T-helper 2 cell (primary cell): ENCODE measurements around the gene SAMD3.
"Not testable (repeated sequence)": the region's sequence is repeated elsewhere in the genome, so short reads cannot be mapped to it uniquely, and the experiment has no call there.

Source experiments
- DNase-seq, 5 experiments: peaks; one replicate each; pipeline versions ENCODE4 v3.0.0 to v3.0.0-alpha.2; 2012 to 2022

SAMD3 gene

DNA sequence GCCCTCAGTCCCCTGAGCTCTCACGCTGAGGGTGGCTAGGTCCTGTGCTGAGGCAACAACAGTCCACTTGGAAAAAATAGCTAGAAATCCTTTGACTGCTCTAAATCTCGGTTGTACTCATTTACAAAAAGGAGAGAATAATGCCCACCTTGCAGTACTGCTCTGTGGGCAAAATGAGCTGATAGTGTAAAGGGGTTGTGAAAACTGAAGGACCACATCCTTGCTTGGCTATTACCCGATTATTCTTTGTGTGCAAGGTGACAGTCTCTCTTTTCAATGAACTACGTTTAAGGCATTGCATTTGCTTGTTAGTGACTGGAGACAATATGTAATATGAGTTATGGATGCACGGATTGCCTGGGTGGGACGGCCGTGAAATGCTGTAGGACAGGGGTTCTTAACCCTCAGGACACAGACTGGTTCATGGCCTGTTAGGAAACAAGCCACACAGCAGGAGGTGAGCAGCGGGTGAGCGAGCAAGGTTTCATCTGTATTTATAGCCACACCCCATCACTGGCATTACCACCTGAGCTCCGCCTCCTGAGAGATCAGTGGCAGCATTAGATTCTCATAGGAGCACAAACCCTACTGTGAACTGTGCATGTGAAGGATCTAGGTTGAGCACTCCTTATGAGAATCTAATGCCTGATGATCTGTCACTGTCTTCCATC lies 14.6 kb downstream of the SAMD3 start:
- DNase-seq, result no peak

DNA sequence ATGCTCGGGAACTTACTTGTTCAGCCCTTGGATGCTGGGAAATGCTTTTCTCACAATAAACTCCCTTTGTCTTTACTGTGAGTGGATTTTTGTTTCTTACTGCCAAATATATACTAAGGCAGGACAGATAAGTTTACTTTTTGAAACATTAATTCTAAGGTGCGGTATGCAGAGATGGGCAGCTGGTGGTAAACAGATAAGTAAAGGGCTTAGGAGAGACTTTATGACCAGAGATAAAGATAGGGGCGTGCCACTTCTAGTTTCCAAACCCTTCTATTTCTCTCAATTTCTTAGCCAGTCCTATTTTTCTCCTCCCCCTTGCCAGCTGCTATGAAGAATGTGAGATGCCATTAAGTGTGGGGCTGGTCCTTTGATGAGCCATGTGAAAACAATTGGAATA lies 16.3 kb downstream of the SAMD3 start:
- DNase-seq, result no peak

DNA sequence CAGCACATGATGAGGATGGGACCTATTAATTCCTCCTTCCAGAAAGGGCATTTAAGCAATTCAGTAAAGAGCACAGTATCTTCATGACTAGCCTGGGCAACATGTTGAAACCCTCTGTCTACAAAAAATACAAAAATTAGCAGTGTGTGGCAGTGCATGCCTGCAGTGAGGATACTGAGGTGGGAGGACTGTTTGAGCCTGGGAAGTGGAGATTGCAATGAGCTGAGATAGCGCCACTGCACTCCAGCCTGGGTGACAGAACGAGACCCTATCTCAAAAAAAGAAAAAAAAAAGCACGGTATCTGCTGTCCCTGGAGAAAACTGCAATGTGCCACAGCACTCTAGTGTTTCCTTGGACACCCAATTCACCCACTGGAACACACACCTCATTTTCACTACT lies 18.4 kb downstream of the SAMD3 start:
- no peak for DNase-seq

DNA sequence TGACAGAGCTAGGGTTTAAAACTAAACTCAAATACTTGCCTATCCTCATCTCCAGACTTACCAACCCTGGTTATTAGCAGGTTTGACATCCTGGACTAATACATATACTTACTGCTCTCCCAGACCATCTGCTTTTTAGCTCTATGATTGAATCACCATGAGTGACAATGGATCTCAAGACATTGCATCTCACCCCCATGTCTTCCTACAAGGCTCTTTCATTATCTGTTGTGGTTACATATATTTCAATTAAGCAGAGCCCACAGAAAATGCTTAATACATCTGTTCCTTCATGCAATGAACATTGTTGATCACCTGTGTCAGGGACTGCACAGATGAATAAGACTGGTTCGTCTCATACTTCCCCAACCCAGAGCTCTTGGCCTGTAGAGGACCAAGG lies 19.4 kb downstream of the SAMD3 start:
- no peak for DNase-seq

DNA sequence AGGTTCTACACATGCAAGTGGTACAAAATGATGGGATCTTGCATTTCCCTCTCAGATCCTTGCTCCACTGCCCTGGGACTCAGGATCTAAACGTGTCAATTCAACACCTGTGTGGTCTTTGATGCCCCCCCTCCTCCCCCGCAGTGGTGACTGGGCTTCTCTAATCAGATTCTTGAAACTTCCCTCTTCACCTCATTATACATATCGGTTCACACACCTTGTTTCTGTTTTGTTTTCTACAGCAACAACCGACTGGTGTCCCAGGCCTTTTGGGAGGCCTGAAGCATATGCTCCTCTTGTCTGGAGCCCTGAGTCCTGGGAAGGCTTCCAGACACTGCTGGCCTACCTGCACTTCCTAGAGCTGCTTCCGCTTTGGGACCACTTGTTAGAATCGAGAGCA lies 20.0 kb downstream of the SAMD3 start:
- DNase-seq, result peak in 3 of 5 experiments; percentile 6 to 46 (median 22)

DNA sequence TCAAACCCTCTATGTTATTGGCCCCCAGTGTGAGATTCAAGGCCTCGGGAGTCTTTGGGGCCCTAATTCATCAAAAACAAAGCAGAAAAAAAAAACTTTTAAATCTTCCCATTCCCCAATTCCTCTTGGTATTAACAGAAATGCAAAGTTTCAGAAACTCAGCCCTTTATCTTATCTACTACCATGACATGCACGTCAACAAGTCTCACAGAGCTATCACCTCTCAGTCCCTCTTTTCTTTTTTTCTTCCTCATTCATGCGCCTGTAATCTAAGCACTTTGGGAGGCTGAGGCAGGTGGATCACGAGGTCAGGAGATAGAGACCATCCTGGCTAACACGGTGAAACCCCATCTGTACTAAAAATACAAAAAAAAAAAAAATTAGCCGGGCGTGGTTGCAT lies 22.7 kb downstream of the SAMD3 start:
- no peak for DNase-seq

DNA sequence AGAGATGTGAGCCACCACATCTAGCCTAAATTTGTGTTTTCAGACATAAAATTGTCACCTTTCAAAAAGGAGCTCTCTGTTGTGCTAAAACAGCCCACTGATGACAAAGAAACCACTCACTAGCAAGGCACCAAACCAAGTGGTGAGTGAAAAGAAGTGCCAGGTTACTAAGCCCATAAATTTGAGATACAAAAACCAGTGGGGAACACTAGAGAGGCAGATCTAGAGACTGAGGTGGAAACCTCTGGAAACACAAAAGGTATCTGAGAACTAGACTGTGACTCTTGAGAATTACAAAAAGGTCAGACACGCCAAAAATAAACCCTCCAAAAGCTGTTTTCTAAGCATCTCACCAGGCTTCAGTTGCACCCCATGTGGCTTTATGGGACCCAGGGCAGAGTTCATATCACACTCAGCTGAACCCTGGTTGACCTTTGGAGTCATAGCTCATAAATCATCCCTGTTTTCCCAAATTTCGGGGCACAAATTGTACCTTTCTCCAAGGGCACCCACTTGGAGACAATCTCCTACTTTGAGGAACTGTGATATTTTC lies 24.2 kb downstream of the SAMD3 start:
- no peak for DNase-seq

DNA sequence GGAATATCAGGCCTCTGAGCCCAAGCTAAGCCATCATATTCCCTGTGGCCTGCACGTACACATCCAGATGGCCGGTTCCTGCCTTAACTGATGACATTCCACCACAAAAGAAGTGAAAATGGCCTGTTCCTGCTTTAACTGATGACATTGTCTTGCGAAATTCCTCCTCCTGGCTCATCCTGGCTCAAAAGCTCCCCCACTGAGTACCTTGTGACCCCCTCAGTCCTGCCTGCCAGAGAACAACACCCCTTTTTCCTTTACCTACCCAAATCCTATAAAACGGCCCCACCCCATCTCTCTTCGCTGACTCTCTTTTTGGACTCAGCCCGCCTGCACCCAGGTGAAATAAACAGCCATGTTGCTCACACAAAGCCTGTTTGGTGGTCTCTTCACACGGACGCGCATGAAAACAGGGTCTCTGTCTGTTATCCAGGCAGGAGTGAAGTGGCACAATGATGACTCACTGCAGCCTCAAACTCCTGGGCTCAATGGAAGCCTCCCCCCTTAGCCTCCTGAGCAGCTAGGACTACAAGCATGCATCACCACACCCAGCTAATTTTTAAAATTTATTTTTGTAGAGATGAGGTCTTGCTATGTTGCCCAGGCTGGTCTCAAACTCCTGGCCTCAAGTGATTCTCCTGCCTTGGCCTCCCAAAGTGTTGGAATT lies 24.8 kb downstream of the SAMD3 start:
- DNase-seq, result not testable (repeated sequence)

DNA sequence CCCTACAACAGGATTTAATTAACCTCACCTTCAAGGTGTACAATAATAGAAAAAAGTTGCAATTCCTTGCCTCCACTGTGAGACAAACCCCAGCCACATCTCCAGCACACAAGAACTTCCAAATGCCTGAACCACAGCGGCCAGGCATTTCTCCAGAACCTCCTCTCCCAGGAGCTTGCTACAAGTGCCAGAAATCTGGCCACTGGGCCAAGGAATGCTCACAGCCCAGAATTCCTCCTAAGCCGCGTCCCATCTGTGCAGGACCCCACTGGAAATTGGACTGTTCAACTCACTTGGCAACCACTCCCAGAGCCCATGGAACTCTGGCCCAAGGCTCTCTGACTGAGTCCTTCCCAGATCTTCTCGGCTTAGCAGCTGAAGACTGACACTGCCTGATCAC lies 28.3 kb downstream of the SAMD3 start:
- not testable (repeated sequence) for DNase-seq

DNA sequence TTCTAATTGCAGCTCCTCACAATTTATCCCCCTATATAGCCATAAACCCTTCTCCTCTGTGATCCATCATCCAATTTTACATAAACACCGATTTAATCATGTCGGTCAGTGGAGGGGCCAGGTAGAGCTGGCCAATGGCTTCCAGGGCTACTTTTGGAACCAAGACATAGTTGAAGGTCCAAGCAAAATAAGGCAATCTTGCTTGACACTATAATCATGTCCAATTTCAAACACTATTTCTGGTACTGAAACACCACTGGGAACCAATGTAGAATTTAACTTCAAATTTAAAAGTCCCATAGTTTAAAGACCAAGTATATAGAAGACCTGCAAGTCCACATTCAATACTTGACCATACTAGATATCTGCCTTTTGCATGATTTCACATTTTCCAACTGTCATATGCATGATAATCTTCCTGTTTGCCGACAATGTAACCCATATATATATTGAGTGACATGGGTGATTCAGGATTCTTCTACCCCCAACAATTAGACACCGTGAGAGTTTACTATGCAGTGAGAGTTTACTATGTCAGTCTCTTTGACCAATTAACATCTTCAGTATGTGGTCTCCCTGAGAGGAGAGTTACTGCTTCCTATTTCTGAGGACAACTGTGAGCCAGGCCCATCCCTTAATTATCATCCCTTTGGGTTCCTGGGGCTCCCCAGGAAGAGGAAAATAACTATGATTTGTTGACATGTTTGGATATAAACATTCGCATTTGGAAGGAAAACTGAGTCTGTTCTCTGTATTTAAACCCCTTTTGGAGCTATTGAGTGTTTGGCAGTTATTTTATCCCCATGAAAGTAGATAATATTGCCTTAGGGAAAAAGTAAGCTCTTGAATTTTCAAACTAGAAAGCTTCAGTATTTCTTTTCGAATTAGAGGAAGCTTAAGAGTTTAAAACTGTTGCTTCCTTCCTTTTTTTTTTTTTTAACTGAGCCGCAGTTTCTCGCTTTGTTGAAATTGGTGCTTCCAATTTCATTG lies 31.8 kb downstream of the SAMD3 start:
- no peak for DNase-seq

DNA sequence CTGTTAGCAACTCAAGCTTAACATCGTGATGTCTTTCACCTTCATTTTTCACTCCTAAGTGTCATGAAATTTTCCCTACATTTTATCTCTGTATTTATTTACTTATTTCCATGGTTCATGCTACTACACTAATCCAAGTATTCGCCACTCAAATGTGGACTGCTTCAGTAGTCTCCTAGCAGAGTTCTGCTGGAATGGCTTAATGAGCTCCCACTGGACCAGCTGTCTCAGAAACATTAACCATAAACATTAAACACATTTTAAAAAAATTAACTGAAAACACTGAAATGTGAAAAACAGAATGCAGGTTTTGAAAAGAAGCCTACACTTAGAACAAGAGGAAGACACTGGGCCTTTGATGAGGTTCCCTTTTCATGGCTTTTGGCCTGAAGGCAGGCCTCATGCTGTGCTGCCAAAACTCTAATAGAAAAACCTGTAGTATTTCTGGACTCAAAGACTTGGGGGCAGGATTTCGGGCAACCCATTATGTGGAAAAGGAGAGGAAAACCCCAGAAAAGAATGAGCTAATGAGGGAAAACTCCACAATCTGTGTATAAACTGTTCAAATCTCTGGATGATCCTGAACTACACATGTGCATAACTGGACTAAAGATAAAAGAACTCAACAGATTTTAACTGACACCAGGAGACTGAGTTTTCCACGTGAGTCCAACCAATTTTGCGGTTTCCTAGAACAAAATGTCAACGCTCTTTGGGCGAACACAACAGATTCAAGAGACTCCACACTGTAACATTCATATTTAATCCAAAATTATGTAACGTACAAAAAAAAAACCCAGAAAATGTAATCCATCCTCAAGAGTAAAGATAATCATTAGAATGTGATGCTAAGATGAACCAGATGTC lies 33.0 kb downstream of the SAMD3 start:
- no peak for DNase-seq

DNA sequence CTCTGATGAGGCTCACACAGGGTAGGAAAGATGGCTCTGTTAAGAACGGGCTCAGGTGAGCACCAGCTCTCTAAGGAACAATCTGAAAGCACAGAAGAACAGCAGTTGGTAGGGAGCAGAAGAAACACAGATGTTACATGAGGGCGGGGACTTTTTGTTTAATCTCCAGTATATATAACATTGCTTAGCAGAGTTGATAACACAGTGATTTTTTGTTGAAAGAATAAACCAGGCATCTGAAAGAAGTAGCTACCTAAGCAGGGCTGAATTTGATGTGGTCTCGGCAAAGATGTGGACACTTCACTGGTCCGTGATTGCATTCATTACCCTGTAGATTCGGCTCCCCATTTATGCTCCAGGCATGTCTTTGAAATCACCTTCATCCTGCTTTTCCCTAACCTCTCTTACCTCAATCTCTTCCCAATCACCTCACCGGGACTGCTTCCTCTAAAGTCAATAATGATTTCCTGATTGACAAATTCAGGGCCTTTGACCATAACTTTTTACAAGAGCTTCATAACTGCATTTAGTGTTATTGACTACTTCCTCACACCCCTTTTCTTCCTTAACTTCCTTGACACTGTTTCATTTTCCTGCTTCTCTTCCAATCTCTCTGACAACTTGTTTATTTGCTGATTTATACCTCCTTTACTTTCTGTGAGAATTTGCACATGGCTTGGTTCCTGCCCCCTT lies 34.4 kb downstream of the SAMD3 start:
- no peak for DNase-seq

DNA sequence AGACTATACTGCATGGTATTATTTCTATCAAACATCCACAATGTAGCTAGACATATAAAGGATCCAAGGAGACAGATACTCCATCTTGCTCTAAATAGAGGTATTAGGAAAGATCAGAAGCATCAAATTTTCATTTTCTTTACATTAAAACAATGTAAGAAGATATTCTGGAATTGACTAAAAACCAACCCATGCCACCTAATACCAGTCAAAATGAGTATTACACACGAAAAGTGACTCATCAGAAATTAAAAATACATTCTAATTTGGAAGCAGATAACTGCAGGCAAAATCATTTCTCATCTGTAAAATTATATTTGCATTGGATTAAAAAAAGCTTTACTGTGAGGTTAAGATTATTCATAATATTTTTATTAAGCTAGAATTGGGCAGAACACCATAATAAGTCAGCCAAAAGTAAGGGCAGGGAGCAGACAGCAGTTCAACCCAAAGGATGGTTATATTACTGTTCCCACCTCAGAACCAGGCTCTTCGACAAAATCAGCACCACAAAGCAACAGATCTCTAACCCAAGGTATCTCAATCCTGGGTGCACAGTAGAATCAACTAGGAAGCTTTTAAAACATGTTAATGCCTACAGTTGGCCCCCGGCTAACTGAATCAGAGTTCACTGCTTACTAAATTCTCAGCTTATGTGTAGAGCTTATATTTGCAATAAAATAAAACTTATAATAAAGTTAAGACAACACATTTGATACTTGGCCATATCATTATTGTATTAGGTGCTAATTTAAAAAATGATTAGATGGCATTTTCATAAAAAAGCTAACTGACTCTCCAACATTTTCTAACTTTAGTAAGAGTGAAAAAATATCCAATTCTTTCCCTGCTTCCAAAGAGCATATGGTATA lies 35.2 kb downstream of the SAMD3 start:
- DNase-seq, result peak in 1 of 5 experiments; percentile 72

DNA sequence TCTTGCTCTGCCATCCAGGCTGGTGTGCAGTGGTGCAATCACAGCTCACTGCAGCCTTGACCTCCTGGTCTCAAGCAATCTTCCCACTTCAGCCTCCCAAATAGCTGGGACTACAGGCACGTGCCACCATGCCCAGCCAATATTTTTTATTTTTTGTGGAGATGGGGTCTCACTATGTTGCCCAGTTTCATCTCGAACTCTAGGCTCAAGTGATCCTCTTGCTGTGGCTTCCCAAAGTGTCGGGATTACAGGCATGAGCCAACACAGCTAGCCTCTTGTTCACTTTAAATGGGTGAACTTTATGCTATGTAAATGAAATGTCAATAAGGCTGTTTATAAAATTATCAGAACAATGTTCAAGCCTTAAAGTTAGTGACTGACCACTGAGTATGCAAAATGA lies 37.1 kb downstream of the SAMD3 start:
- DNase-seq, result no peak

DNA sequence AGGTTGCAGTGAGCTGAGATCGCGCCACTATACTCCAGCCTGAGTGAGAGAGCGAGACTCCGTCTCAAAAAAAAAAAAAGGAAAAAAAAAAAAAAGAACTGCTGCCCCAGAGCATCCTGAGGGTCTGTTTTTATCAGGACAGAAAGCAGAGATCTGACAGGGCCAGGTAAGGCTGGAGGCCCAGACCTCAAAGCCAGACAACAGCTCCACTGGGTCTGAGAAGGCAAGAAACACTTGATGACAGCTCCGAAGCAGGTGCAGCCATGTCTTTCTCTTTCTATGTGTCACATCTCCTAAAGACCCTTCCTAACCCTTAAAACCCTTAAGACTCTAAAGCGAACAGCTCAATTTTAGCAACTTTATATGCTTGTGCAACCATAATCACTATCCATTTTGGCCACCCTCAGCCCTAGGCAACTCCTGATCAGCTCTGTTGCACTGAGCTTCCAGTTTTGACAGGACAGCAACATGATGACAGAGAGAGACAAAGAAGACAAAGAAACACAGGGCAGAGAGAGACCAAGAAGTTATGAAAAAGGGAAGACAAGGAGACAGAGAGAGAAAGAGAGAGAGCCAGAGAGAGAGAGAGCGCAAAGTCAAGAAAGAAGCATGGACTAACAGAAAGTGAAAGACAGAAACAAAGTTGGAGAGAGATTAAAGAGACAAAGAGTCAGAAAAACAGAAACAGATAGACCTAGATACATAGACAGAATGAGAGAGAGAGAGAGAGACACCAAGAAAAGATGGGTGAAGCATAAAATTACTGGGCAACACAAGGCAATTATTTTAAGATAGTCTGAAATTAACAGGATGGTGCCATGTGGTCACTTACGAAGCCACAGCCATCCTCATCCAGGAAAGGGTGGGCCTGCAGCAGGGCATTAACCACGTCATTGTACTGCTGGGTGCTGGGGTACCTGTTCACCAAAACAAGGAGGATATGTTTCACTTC lies 39.2 kb downstream of the SAMD3 start:
- peak in 3 of 5 experiments; percentile 27 to 86 (median 56) for DNase-seq

DNA sequence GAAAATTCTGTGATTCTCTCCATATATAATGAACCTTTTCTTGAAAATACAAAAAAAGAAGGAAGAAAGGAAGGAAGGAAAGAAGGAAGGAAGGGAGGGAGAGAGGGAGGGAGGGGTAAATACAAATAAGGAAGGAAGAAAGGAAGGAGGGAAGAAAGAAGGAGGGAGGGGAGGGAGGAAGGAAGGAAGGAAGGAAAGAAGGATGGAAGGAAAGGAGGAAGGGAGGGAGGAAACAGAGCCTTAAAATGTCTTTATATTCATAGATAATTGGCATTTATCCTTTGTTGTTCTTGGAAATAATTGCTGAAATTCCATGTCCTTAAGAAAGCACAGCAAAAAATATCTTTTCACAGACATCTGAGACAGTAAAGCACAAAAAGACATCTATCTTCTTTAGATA lies 40.3 kb downstream of the SAMD3 start:
- no peak for DNase-seq

DNA sequence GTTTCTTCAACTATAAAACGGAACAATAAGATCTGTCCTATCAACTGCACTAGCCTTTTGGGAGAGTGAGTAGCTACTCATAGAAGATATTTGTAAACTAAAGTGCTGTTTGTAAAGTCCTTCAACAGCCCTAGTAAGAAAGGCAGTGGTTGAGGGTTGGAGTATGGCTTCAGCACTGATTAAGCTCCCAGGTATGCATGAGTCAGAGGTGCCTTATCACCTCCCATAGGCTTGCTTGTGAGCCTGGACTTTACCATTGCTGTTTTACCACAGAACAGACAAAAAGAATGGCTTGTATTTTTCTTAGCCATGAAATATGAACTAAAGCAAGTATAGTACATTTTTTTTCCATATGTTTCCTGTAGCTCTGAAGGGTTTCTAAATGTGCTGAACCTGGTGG lies 44.1 kb downstream of the SAMD3 start:
- no peak for DNase-seq

DNA sequence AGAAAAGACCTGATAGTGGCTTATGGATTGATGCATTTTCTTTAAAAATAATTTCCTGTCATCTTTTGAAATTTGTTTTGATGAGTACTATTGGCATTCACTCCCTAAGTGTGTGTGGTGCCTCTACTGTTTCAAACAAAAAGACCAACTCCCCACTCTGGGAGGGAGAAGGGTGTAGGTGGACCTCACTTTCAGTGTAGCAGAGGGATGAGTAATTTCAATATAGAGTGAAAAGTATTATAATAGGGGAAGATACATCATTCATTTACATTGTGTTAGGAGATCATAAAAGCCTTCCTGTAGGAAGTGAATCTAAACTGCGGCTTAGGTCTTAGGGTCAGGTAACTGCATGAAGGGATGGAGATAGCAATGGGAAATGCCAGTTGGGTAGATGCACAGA lies 46.4 kb downstream of the SAMD3 start:
- no peak for DNase-seq

DNA sequence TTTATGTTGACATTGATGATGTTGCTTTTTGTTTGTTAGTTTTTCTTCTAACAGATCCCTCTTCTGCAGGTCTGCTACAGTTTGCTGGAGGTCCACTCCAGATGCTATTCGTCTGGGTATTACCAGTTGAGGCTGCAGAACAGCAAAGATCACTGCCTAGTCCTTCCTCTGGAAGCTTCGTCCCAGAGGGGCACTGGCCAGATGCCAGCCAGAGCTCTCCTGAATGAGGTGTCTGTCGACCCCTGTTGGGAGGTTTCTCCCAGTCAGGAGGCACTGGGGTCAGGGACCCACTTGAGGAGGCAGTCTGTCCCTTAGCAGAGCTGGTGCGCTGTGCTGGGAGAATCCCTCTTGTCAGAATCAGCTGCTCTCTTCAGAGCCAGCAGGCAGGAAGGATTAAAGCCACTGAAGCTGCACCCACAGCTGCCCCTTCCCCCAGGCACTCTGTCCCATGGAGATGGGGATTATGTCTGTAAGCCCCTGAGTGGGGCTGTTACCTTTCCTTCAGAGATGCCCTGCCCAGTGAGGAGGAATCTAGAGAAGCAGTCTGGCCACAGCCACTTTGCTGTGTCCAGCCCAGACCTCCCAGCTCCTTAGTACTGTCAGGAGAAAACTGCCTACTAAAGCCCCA lies 49.3 kb downstream of the SAMD3 start:
- not testable (repeated sequence) for DNase-seq
